ENCODE measurements around the gene SPON1. TPM values are rescaled to one million over a fixed set of nuclear protein-coding genes. Genes with fewer than 3 reads are reported as not detected.
"Not testable (repeated sequence)": the region's sequence is repeated elsewhere in the genome, so short reads cannot be mapped to it uniquely, and the experiment has no call there.

SPON1 gene
- polyA plus RNA-seq, 2 of the 4 experiments (the other 2 are of a cell fraction): not detected

- WGBS (ENCODE audit: missing lambda C conversion rate): 70% methylated on average over 1 of the region's 1 CpG
- POLR2A ChIA-PET: not testable (repeated sequence)
Observed at GRCh38 chr11:14278869-14279268, 316.3 kb downstream of the SPON1 start.

DNA sequence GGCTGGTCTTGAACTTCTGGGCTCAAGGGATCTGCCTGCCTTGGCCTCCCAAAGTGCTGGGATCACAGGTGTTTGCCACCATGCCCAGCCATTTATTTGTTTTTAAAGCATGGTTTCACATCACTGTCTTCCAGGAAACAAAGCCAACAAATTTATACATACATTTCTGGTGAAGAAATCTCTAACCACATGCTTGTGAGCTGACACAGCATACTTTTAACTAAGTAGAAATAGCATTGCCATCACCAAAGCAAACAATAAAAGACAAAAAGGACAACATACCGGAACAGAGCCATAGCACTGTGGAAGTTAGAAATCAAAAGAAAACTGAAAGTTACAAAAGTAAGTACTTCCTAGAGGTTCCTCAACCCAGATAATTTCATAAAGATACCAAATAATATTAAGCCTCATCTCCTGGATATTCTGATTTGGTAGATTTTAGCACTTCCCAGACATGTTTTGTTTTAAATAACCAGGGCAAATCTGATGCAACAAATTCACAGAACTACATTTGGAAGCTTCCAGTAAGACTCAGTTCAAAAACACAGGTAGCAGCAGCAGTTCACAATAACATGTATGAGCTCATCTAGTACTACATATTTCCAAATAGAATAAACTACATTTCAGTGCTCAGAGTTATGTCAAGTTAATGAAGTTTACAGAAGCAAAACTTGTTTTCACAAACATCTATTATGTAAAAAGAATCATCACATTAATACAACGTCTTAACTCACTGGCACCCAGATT, 325.8 kb downstream of the SPON1 start:
- 69% methylated on average over 2 of the region's 2 CpGs for WGBS (ENCODE audit: missing lambda C conversion rate)
- ChIA-PET POLR2A (no interaction called here), CTCF (interaction anchor here (1.1 to 3.9 kb wide), 2 partner anchors 13 to 167 kb away, joined by 5 to 19 read pairs; no protein-coding TSS in a partner anchor)
- H3K4me3 ChIP-seq: no peak overlapping the region
- ATAC-seq (peak; percentile 77 to 80), FAIRE-seq (peak; percentile 74), DNase-seq (ENCODE audit: low read depth in 1 of 2, low spot score in 1 of 2) (peak in 1 of 2 experiments; percentile 54)
- peak overlapping the region; percentile 59 to 66 for H3K27ac ChIP-seq
- TF ChIP-seq POLR2A (IDR thresholded peaks at IDR 0.05; ENCODE audit: low read length) (no peak), TP53 (CRISPR knock-in tag; IDR thresholded peaks at IDR 0.05) (no peak), SREBF2 (IDR thresholded peaks at IDR 0.05) (no peak), RNF2 (IDR thresholded peaks at IDR 0.05; ENCODE audit: borderline replicate concordance, low read depth) (no peak), JUNB (IDR thresholded peaks at IDR 0.05) (no peak; the same call in 1 of the 2 replicates), MYC (IDR thresholded peaks at IDR 0.05; ENCODE audit: borderline replicate concordance, low read length) (no peak), CHD4 (IDR thresholded peaks at IDR 0.05; ENCODE audit: borderline replicate concordance) (no peak), FOSL2 (IDR thresholded peaks at IDR 0.05) (no peak), FOSL2 (CRISPR knock-in tag; IDR thresholded peaks at IDR 0.05) (0 out of 2 replicates have a peak, but pooled peaks have one; percentile 12), MAFK (IDR thresholded peaks at IDR 0.05; ENCODE audit: partially characterized antibody) (peak; percentile 61), ELK1 (IDR thresholded peaks at IDR 0.05; ENCODE audit: low read depth, low read length) (no peak), POLR2AphosphoS2 (conservative IDR thresholded peaks at IDR 0.05; ENCODE audit: low read length) (no peak)
- TF ChIP-seq, protein P1, sequence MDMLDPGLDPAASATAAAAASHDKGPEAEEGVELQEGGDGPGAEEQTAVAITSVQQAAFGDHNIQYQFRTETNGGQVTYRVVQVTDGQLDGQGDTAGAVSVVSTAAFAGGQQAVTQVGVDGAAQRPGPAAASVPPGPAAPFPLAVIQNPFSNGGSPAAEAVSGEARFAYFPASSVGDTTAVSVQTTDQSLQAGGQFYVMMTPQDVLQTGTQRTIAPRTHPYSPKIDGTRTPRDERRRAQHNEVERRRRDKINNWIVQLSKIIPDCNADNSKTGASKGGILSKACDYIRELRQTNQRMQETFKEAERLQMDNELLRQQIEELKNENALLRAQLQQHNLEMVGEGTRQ (IDR thresholded peaks at IDR 0.05): no peak
- H3K4me2 ChIP-seq: peak overlapping the region; percentile 60
- H3K4me1 ChIP-seq: peaks cover 19% of the 10 kb centered on the region
- H3K9me3 ChIP-seq: no peaks in the 10 kb centered on the region

More at GRCh38 chr11:14278869-14279268, 316.3 kb downstream of the SPON1 start:
- peaks cover 10% of the 10 kb centered on the region; the same call in 2 of the 3 replicates for H3K4me1 ChIP-seq
- CTCF ChIA-PET: interaction anchor here (0.7 to 1.4 kb wide), 3 partner anchors 18 to 251 kb away, joined by 3 to 5 read pairs (median 3); no protein-coding TSS in a partner anchor
- not testable (repeated sequence) for ATAC-seq; DNase-seq (ENCODE audit: low read depth in 1 of 2, low spot score in 1 of 2); H3K9me3 ChIP-seq; H3K4me2 ChIP-seq; H3K27ac ChIP-seq; H3K4me3 ChIP-seq
- peak; percentile 46 for FAIRE-seq

DNA sequence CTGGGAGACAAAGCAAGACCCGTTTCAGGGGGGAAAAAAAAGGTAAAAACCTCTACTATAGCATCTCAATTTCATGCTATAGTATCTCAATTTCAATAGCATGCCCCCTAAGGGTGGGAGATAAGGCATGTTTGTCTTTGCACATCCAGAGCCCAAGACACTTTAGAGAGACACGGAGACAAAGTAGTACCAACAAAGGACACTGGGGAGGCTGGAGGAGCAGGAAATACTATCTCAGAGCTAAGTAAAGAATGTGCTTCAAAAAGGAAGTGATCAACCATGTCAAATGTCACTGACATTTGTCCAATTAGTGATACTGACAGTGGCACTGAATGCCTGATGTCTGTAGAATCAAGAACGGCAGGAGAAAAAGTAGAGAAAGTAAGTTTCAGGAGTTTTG, 327.9 kb downstream of the SPON1 start:
- 97% methylated on average over 3 of the region's 3 CpGs for WGBS (ENCODE audit: missing lambda C conversion rate)
- no peak for DNase-seq (ENCODE audit: low read depth in 1 of 2, low spot score in 1 of 2)
- Histone ChIP-seq H3K9me3 (no peaks in the 10 kb centered on the region), H3K27ac (no peak overlapping the region), H3K4me1 (peaks cover 19% of the 10 kb centered on the region), H3K4me3 (no peak overlapping the region), H3K4me2 (no peak overlapping the region)
- ChIA-PET POLR2A (no interaction called here), CTCF (interaction anchor here (1.6 kb wide), 1 partner anchor 10 kb away, joined by 5 read pairs; no protein-coding TSS in a partner anchor)
- peak; percentile 39 to 47; a peak in 2 of 6 replicates for ATAC-seq
- no peak for FAIRE-seq
- TF ChIP-seq JUNB (IDR thresholded peaks at IDR 0.05) (no peak), SREBF2 (IDR thresholded peaks at IDR 0.05) (no peak), CHD4 (IDR thresholded peaks at IDR 0.05; ENCODE audit: borderline replicate concordance) (no peak), HDAC2 (IDR thresholded peaks at IDR 0.05) (no peak), EP300 (IDR thresholded peaks at IDR 0.05) (no peak), FOXS1 (CRISPR knock-in tag; IDR thresholded peaks at IDR 0.05) (no peak), CTCF (IDR thresholded peaks at IDR 0.05) (no peak), HMGXB4 (CRISPR knock-in tag; IDR thresholded peaks at IDR 0.05; ENCODE audit: borderline replicate concordance) (no peak), FOSB (CRISPR knock-in tag; IDR thresholded peaks at IDR 0.05) (no peak), ZNF302 (CRISPR knock-in tag; IDR thresholded peaks at IDR 0.05) (no peak), RAD21 (conservative IDR thresholded peaks at IDR 0.05 in 1 of 2, IDR thresholded peaks at IDR 0.05 in 1 of 2) (no peak), PHF8 (IDR thresholded peaks at IDR 0.05; ENCODE audit: borderline replicate concordance, low read depth) (no peak), FOSL2 (IDR thresholded peaks at IDR 0.05) (no peak), FOSL2 (CRISPR knock-in tag; IDR thresholded peaks at IDR 0.05) (no peak), CHD2 (IDR thresholded peaks at IDR 0.05; ENCODE audit: low read length, partially characterized antibody) (no peak), SMC3 (IDR thresholded peaks at IDR 0.05) (no peak), ZFP36 (IDR thresholded peaks at IDR 0.05; ENCODE audit: borderline replicate concordance, partially characterized antibody) (no peak), MAFK (IDR thresholded peaks at IDR 0.05; ENCODE audit: partially characterized antibody) (no peak), ESRRA (IDR thresholded peaks at IDR 0.05; ENCODE audit: borderline replicate concordance, low read length) (no peak)

All from A549 (cell line).